Suprapubic skin (tissue), 4 donors: ENCODE measurements around the gene IGLL5.

ENCODE experiments used
- POLR2A ChIP-seq, 2 donors: fragments of 450-650 bp; IDR thresholded peaks; one replicate each; pipeline ENCODE4 v1.6.1; 2017; ENCODE audit warnings: antibody characterized with exemption in 2 of 2, mild to moderate bottlenecking in 2 of 2, moderate library complexity in 2 of 2
- POLR2AphosphoS5 ChIP-seq, 3 donors: sonication (generic); formaldehyde crosslinking; IDR thresholded peaks; one replicate each; pipeline ENCODE4 v1.6.1; 2017; ENCODE audit warnings: antibody characterized with exemption in 3 of 3
- TF ChIP-seq, protein P1 (sequence below), 2 donors: fragments of 200-600 bp in 1 of 2; fragments of 450-650 bp in 1 of 2; sonication (generic) in 1 of 2; IDR thresholded peaks; one replicate each; pipeline ENCODE4 v1.5.1; 2016 to 2019; ENCODE audit warnings: antibody characterized with exemption in 2 of 2, mild to moderate bottlenecking in 1 of 2, moderate library complexity in 1 of 2

DNA sequence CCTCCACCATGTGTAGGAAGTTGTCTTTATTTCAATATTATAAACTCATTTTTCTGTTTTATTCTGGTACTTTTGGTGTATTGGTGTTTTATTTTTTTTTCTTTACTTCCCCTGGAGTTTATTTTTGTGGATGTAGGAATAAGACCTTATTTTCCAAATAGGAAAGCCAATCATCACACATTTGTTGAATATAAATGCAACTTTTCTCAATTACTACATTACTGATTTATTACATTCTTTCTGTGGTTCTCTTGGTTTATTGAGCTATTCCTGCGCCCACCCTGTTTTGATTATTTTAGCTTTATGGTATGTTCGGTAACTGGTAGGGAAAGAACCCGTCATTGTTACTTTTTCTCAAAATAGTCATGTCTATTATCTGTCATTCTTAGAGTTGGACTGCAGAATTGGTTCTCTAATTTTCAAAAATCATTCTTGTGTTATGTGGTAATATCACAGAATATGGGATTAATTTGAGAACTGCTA is 3.6 kb downstream of the IGLL5 start:
- TF ChIP-seq, protein P1, sequence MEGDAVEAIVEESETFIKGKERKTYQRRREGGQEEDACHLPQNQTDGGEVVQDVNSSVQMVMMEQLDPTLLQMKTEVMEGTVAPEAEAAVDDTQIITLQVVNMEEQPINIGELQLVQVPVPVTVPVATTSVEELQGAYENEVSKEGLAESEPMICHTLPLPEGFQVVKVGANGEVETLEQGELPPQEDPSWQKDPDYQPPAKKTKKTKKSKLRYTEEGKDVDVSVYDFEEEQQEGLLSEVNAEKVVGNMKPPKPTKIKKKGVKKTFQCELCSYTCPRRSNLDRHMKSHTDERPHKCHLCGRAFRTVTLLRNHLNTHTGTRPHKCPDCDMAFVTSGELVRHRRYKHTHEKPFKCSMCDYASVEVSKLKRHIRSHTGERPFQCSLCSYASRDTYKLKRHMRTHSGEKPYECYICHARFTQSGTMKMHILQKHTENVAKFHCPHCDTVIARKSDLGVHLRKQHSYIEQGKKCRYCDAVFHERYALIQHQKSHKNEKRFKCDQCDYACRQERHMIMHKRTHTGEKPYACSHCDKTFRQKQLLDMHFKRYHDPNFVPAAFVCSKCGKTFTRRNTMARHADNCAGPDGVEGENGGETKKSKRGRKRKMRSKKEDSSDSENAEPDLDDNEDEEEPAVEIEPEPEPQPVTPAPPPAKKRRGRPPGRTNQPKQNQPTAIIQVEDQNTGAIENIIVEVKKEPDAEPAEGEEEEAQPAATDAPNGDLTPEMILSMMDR (IDR thresholded peaks at IDR 0.05): no peak
- TF ChIP-seq POLR2A (IDR thresholded peaks at IDR 0.05): no peak
- no peak for TF ChIP-seq POLR2AphosphoS5 (IDR thresholded peaks at IDR 0.05)
